GM21576 (cell line): ENCODE results near the gene FNDC8.
"Not testable (repeated sequence)": the region's sequence is repeated elsewhere in the genome, so short reads cannot be mapped to it uniquely, and the experiment has no call there.

Experiments used
- ATAC-seq: cut with Tn5 transposase; IDR thresholded peaks from one replicate; pipeline ENCODE4 v1.9.1; 2021; ENCODE audit warnings: mild to moderate bottlenecking, moderate library complexity; ENCODE audit not compliant: unreplicated experiment

FNDC8 gene

DNA sequence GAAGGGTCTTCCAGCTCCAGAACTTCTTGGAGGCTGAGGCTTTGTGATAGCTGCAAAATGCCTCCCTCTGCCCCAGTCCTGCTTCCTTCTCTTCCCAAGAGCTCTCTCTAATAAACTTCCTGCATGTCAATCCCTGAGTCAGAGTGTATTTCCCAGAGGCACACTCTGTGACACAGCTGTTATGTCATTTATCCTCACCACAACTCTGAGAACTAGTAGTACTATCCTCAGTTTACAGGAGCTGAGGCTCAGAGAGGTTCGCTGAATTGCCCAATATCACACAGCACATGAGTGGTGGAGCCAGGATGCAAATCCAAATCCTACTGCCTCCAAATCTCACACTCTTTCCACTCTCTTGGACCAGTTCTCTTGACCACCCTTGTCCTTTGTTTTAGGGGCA, 46.3 kb downstream of the FNDC8 start:
- no peak for ATAC-seq

DNA sequence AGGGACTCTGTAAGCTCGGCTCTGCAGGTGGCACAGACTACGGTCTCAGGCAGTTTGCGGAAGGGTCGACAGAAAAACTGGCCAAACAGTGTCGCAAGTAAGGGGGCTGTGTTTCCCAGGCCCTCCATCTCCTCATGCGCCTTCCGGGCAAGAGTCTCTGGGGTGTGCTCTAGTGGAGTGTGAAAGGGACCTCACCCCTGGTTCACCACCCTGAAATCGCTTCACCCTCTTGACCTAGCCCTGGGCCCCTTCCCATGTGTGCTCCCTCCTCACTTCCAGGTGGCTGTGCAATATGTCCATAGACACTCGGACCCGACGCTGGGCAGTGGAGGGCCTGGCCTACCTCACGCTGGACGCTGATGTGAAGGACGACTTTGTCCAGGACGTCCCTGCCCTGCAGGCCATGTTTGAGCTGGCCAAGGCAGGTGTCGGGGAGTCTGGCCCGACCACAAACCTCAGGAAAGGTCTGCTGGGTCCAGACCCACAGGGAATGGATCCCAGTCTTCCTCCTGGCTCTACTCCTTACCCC, 48.5 kb downstream of the FNDC8 start:
- no peak for ATAC-seq

DNA sequence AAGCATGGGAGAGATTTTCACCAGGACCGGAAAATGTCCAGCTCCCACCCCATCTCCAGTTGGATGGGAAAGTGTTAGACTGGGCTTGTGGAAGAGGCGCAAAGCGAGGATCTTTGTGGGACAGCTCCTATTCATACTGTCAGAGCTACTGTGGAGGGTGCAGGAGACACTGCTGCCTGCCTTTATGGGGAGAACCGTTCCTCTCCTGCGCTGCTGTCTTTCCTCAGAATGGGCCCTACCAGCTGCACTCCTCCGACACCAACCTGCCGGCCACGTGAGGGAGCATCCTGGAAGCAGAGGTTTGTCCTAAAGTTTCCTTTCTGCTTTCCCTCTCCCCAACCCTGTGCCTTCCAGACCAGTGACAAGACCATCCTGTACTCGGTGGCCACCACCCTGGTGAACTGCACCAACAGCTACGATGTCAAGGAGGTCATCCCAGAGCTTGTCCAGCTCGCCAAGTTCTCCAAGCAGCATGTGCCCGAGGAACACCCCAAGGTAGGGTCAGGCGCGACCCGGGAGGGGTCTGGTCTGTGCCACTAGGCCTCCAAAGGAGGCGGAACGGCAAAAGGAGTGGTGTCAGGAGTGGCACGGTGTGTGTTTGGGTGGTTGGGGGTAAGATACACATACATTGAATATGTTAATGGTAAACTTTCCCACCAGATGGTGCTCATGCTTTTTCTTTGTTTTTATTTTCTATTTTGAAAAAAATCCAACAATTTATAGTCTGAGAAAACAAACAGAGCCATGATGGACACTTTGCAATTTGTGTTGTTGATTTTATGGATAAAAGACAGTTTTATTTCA, 49.8 kb downstream of the FNDC8 start:
- ATAC-seq, result no peak

DNA sequence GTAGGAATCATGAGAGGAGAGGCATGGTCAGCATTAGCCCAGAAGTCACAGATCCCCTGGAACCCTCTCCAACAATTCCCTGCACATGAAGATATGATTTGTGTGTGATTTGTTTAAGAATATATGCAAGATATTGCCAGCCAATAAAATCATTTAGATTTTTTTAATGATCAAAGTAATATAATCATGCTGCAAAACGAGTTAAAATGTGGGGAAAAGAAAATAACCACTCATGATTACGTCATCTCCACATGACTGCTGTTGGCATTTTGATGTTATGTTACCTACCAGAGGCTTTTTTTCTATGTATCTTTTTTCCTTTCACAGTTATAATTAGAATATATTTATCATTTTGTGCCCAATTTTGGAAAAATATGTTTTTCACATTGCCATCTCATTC, 50.4 kb downstream of the FNDC8 start:
- ATAC-seq, result no peak

DNA sequence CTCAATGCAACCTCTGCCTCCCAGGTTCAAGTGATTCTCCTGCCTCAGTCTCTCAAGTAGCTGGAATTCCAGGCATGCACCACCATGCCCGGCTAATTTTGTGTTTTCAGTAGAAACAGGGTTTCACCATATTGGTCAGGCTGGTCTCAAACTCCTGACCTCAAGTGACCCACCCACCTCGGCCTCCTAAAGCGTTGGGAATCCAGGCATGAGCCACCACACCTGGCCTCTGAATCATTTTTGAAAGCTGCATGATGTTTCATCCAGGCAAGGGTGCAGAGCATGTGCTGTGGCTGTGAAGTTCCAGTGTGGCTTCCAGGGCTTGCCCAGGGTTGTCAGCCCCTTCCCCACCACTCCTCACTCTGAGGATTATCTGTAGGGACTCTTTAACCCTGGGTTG, 50.9 kb downstream of the FNDC8 start:
- not testable (repeated sequence) for ATAC-seq

DNA sequence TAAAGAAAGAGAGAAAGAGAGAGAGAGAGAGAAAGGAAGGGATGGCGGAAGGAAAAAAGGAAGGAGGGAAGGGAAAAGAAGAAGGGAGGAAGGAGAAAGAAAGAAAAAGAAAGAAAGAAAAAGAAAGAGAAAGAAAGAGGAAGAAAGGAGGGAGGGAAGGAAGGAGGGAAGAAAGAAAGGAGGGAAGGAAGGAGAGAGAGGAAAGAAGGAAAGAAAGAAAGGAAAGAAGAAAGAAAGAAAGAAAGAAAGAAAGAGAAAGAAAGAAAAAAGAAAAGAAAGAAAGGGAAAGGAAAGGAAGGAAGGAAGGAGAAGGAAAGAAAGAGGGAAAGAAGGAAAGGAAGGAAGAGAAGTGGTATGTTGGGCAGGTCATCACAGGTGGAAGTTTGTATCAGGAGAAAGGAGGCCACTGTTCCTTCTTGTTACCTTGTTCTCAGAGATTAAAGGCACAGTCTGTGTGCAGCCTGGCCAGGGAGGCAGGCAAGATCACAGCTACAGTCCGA, 53.5 kb downstream of the FNDC8 start:
- ATAC-seq, result no peak

DNA sequence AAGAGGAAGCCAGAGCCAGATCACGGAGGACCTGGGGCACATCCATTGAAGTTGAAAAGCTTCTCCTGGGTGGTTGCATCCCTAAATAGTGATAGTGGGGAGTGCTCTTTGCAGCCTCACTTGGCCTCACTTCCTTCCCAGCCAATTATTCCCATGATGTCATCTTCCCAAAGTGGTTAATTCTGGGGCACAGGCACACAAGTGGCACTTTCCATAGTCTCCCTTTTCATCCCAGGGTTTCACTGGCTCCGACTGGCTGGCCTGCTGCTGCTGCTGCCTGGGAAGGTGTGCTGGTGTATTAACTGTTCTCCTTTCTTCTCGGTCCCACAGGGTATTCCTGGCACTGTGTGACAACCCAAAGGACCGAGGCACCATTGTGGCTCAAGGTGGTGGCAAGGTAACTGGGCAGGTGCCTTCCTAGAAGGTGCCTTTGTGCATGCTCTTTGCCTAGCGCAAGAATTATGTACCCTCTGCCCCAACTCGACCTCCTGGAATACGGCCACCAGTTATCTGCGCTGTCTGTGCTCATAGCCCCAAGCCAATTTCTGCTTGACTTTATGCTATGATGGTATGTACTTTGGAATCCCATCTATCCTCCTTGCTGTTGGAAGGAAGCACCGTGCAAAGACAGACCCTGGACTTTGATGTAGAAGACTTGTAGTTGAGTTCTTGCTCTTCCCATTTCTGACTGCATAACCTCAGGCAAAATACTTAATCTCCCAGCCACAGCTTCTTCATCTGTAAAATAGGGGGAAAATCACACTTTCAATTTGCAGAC, 54.4 kb downstream of the FNDC8 start:
- ATAC-seq, result no peak

DNA sequence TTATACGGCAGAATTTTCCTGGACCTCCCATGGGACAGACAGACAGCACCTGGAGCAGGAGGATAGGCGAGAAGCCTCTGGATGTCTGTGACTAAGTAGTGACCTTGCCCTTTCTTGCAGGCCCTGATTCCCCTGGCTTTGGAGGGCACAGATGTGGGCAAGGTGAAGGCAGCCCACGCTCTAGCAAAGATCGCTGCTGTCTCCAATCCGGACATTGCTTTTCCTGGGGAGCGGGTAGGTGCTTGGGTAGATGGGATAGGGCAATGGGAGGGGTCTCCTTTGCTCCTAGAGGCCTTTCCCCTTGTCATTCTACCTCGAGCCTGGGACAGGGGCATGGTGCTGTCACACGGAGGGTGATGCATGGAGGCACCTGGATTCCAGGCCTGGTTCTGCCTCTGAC, 55.5 kb downstream of the FNDC8 start:
- ATAC-seq, result no peak

DNA sequence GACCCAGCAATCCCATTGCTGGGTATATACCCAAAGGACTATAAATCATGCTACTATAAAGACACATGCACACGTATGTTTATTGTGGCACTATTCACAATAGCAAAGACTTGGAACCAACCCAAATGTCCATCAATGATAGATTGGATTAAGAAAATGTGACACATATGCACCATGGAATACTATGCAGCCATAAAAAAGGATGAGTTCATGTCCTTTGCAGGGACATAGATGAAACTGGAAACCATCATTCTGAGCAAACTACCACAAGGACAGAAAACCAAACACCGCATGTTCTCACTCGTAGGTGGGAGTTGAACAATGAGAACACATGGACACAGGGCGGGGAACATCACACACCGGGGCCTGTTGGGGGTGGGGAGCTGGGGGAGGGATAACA, 58.0 kb downstream of the FNDC8 start:
- not testable (repeated sequence) for ATAC-seq
